Ovary (tissue), 3 donors: ENCODE measurements around the gene MANEAL.
"Not testable (repeated sequence)": the region's sequence is repeated elsewhere in the genome, so short reads cannot be mapped to it uniquely, and the experiment has no call there.

ENCODE experiments used
- POLR2A ChIP-seq: fragments of 450-650 bp; IDR thresholded peaks from one replicate; pipeline ENCODE4 v1.6.1; 2017; ENCODE audit warnings: antibody characterized with exemption, mild to moderate bottlenecking, moderate library complexity
- TF ChIP-seq, protein P1 (sequence below), 3 donors: fragments of 450-650 bp in 2 of 3; fragments of 200-600 bp in 1 of 3; IDR thresholded peaks; one replicate each; pipeline versions ENCODE4 v1.5.1 to v1.8.0; 2016 to 2022; ENCODE audit warnings: antibody characterized with exemption in 3 of 3, mild to moderate bottlenecking in 1 of 3
- donor health status: DM: no; HTN: no; CAD: no.

DNA sequence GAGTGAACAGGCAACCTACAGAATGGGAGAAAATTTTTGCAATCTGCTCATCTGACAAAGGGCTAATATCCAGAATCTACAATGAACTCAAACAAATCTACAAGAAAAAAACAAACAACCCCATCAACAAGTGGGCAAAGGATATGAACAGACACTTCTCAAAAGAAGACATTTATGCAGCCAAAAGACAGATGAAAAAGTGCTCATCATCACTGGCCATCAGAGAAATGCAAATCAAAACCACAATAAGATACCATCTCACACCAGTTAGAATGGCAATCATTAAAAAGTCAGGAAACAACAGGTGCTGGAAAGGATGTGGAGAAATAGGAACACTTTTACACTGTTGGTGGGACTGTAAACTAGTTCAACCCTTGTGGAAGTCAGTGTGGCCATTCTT is 22.2 kb upstream of the MANEAL start:
- not testable (repeated sequence) for TF ChIP-seq POLR2A
- TF ChIP-seq, protein P1, sequence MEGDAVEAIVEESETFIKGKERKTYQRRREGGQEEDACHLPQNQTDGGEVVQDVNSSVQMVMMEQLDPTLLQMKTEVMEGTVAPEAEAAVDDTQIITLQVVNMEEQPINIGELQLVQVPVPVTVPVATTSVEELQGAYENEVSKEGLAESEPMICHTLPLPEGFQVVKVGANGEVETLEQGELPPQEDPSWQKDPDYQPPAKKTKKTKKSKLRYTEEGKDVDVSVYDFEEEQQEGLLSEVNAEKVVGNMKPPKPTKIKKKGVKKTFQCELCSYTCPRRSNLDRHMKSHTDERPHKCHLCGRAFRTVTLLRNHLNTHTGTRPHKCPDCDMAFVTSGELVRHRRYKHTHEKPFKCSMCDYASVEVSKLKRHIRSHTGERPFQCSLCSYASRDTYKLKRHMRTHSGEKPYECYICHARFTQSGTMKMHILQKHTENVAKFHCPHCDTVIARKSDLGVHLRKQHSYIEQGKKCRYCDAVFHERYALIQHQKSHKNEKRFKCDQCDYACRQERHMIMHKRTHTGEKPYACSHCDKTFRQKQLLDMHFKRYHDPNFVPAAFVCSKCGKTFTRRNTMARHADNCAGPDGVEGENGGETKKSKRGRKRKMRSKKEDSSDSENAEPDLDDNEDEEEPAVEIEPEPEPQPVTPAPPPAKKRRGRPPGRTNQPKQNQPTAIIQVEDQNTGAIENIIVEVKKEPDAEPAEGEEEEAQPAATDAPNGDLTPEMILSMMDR (IDR thresholded peaks at IDR 0.05), result not testable (repeated sequence)
